Measurements from ENCODE around the gene SEPTIN12. TPM values are rescaled to one million over a fixed set of nuclear protein-coding genes. Genes with fewer than 3 reads are reported as not detected.

The SEPTIN12 gene
- total and polyA plus RNA-seq, 4 donors = not detected

GRCh38 chr16:4825196-4825595, 37.1 kb upstream of the SEPTIN12 start:
- Histone ChIP-seq H3K27me3 (ENCODE audit: control insufficient read depth in 3 of 3, insufficient read depth in 3 of 3, low read length in 2 of 3) (no peaks in the 10 kb centered on the region), H3K4me3 (no peak overlapping the region), H3K27ac (ENCODE audit: low read depth in 1 of 2, low read length in 1 of 2) (peak overlapping the region in 1 of 2 donors; percentile 78), H3K9me3 (ENCODE audit: control insufficient read depth in 4 of 4, insufficient read depth in 3 of 4, low read length in 3 of 4) (no peaks in the 10 kb centered on the region), H3K9ac (ENCODE audit: insufficient read depth in 1 of 2, low read length in 2 of 2) (no peak overlapping the region), H3K4me1 (ENCODE audit: control insufficient read depth in 5 of 5, insufficient read depth in 5 of 5, low read length in 5 of 5) (peaks cover 0 to 9% (median 0%) of the 10 kb centered on the region in 5 donors), H3K36me3 (ENCODE audit: control insufficient read depth in 4 of 4, insufficient read depth in 4 of 4, low read length in 4 of 4) (peaks cover 24 to 59% (median 49%) of the 10 kb centered on the region in 4 donors)
- TF ChIP-seq CTCF (IDR thresholded peaks at IDR 0.05; ENCODE audit: control extremely low read depth, extremely low read depth) = no peak
- no peak for DNase-seq
- 92 to 97% methylated on average over 8 of the region's 8 CpGs for WGBS, 2 donors
- no peak for ATAC-seq (ENCODE audit: insufficient read depth, low FRiP score)

- ATAC-seq (ENCODE audit: insufficient read depth, low FRiP score) (no peak), DNase-seq (no peak)
- no peak for TF ChIP-seq CTCF (IDR thresholded peaks at IDR 0.05; ENCODE audit: control extremely low read depth, extremely low read depth)
- H3K9ac ChIP-seq (ENCODE audit: insufficient read depth in 1 of 2, low read length in 2 of 2) = no peak overlapping the region
- peaks cover 23 to 55% (median 37%) of the 10 kb centered on the region in 4 donors for H3K36me3 ChIP-seq (ENCODE audit: control insufficient read depth in 4 of 4, insufficient read depth in 4 of 4, low read length in 4 of 4)
- WGBS, 2 donors = 93 to 94% methylated on average over 6 of the region's 6 CpGs
- no peaks in the 10 kb centered on the region for H3K27me3 ChIP-seq (ENCODE audit: control insufficient read depth in 3 of 3, insufficient read depth in 3 of 3, low read length in 2 of 3)
- H3K9me3 ChIP-seq (ENCODE audit: control insufficient read depth in 4 of 4, insufficient read depth in 3 of 4, low read length in 3 of 4) = no peaks in the 10 kb centered on the region
- H3K4me1 ChIP-seq (ENCODE audit: control insufficient read depth in 5 of 5, insufficient read depth in 5 of 5, low read length in 5 of 5) = peaks cover 0 to 4% (median 0%) of the 10 kb centered on the region in 5 donors
- H3K4me3 ChIP-seq = no peak overlapping the region
- peak overlapping the region in 1 of 2 donors; percentile 43 for H3K27ac ChIP-seq (ENCODE audit: low read depth in 1 of 2, low read length in 1 of 2)
Measured at GRCh38 chr16:4820652-4821051, 32.5 kb upstream of the SEPTIN12 start.

- 87 to 88% methylated on average over 16 of the region's 16 CpGs for WGBS, 2 donors
- no peak for ATAC-seq (ENCODE audit: insufficient read depth, low FRiP score)
- Histone ChIP-seq H3K4me3 (no peak overlapping the region), H3K9me3 (ENCODE audit: control insufficient read depth in 4 of 4, insufficient read depth in 3 of 4, low read length in 3 of 4) (no peaks in the 10 kb centered on the region), H3K9ac (ENCODE audit: insufficient read depth in 1 of 2, low read length in 2 of 2) (no peak overlapping the region), H3K36me3 (ENCODE audit: control insufficient read depth in 4 of 4, insufficient read depth in 4 of 4, low read length in 4 of 4) (peaks cover 12 to 56% (median 31%) of the 10 kb centered on the region in 4 donors), H3K27me3 (ENCODE audit: control insufficient read depth in 3 of 3, insufficient read depth in 3 of 3, low read length in 2 of 3) (no peaks in the 10 kb centered on the region), H3K4me1 (ENCODE audit: control insufficient read depth in 5 of 5, insufficient read depth in 5 of 5, low read length in 5 of 5) (peaks cover 0 to 2% (median 0%) of the 10 kb centered on the region in 5 donors), H3K27ac (ENCODE audit: low read depth in 1 of 2, low read length in 1 of 2) (peak overlapping the region in 1 of 2 donors; percentile 69)
- no peak for TF ChIP-seq CTCF (IDR thresholded peaks at IDR 0.05; ENCODE audit: control extremely low read depth, extremely low read depth)
- DNase-seq = peak in 1 of 3 donors; percentile 10
Measured at GRCh38 chr16:4814542-4815173, 26.5 kb upstream of the SEPTIN12 start.

All from lung (tissue), 12 donors.